ENCODE measurements around the gene PFDN4. TPM values are rescaled to one million over a fixed set of nuclear protein-coding genes. Genes with fewer than 3 reads are reported as not detected.

PFDN4 gene
- total RNA-seq, 2 donors from 2014 or later, result 43.2 to 44.8 TPM

DNA sequence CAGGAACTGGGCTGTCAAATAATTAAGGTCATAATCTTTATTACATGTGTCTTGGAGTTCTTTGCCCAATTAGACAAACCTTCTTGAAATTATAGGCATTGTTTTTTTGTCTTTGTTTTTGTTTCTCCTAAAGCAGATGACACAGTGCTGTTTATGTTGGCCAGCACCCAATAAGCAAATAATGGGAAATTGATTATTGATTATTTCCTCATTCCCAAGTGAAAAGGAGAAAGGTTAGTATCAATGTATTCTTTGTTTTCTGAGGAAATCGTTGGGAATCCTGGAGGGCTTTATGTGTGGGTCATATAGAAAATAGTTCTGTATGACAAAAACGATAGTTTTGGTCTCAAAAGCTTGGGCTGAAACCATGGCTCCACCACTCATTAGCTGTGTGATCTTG is 29.6 kb upstream of the PFDN4 start:
- H3K4me1 ChIP-seq (replicated peaks), result peaks cover under 1% of the 10 kb centered on the region
- H3K9me3 ChIP-seq, result no peaks in the 10 kb centered on the region
- H3K36me3 ChIP-seq, result no peaks in the 10 kb centered on the region
- 74% methylated on average over 2 of the region's 2 CpGs for WGBS
- H3K27me3 ChIP-seq (replicated peaks; ENCODE audit: insufficient read depth), result peaks cover 12% of the 10 kb centered on the region
- no peak overlapping the region for H3K4me3 ChIP-seq
- no peak for DNase-seq (ENCODE audit: low spot score)
- intact Hi-C loops (cut with DNase I), result no loop called here
- TF ChIP-seq POLR2A (IDR thresholded peaks at IDR 0.05) (no peak), POLR2AphosphoS5 (IDR thresholded peaks at IDR 0.05) (no peak)
- TF ChIP-seq, protein P1, sequence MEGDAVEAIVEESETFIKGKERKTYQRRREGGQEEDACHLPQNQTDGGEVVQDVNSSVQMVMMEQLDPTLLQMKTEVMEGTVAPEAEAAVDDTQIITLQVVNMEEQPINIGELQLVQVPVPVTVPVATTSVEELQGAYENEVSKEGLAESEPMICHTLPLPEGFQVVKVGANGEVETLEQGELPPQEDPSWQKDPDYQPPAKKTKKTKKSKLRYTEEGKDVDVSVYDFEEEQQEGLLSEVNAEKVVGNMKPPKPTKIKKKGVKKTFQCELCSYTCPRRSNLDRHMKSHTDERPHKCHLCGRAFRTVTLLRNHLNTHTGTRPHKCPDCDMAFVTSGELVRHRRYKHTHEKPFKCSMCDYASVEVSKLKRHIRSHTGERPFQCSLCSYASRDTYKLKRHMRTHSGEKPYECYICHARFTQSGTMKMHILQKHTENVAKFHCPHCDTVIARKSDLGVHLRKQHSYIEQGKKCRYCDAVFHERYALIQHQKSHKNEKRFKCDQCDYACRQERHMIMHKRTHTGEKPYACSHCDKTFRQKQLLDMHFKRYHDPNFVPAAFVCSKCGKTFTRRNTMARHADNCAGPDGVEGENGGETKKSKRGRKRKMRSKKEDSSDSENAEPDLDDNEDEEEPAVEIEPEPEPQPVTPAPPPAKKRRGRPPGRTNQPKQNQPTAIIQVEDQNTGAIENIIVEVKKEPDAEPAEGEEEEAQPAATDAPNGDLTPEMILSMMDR (IDR thresholded peaks at IDR 0.05), result no peak
- H3K27ac ChIP-seq, result no peak overlapping the region

DNA sequence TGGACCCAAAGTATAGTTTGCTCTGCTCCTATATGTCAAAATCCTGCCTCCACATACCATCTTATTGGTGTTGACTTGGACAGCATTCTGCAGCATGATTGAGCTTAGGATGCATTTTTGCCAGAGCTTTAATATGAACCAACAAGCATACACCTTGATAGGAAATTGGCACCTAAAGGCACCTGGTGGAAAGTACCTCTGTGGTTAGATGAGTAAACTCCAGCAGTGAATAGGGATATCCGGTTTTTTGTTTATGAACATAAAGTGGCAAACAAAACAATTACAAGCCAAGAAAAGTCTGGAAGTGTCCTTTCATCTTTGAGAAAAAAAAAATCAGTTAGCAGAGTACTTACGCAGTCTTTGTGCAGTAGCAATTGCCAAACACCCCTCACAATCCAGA is 27.9 kb upstream of the PFDN4 start:
- no peak for DNase-seq (ENCODE audit: low spot score)
- Histone ChIP-seq H3K9me3 (no peaks in the 10 kb centered on the region), H3K36me3 (no peaks in the 10 kb centered on the region), H3K4me3 (no peak overlapping the region), H3K4me1 (replicated peaks) (no peaks in the 10 kb centered on the region), H3K27me3 (replicated peaks; ENCODE audit: insufficient read depth) (no peaks in the 10 kb centered on the region), H3K27ac (no peak overlapping the region)
- TF ChIP-seq POLR2AphosphoS5 (IDR thresholded peaks at IDR 0.05) (peak; percentile 33), POLR2A (IDR thresholded peaks at IDR 0.05) (no peak)
- 14% methylated on average over 2 of the region's 2 CpGs for WGBS
- intact Hi-C loops (cut with DNase I), result no loop called here

DNA sequence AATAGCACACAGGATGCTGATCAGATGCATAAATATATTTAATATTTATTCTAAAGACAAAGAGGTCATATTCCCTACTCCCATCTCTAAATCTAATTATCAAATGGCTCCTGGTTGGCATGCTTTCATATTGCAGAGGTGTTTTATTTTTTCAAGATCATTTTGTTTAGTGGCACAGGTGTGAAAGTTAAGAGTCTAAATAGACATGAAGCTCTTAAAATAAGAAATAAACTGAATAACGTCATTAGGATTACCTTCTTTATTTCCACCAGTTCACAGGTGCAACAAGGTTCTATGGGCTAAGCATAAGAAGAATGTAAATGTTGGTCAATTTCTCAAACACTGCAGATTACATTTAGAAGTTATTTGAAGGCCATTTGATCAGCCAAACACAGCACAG is 27.0 kb upstream of the PFDN4 start:
- TF ChIP-seq POLR2A (IDR thresholded peaks at IDR 0.05), result no peak
- no peak for TF ChIP-seq POLR2AphosphoS5 (IDR thresholded peaks at IDR 0.05)
- TF ChIP-seq, protein P1 (IDR thresholded peaks at IDR 0.05), result no peak
- Histone ChIP-seq H3K27me3 (replicated peaks; ENCODE audit: insufficient read depth) (no peaks in the 10 kb centered on the region), H3K4me3 (no peak overlapping the region), H3K4me1 (replicated peaks) (no peaks in the 10 kb centered on the region), H3K36me3 (no peaks in the 10 kb centered on the region), H3K27ac (no peak overlapping the region), H3K9me3 (no peaks in the 10 kb centered on the region)
- WGBS, result 79% methylated on average over 1 of the region's 1 CpG
- DNase-seq (ENCODE audit: low spot score), result no peak
- intact Hi-C loops (cut with DNase I), result no loop called here

DNA sequence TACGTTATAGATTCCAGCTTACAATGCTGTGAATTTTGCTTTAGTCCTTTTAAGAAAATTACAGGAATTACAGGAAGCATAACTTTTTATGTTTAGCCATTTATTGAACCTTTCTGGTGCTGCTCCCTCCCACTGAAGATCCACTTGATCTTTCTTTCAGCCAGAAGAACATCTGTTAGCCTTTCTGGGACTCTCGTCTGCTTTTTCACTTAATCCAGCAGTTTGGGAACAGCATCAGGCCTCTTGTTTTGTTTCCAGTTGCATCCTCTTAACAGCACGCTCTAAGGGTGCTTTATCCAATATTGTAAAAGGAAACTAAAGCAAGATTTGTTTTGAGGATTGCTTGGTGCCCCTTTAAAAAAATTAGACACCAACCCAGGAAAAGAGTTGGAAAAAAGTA is 23.8 kb upstream of the PFDN4 start:
- intact Hi-C loops (cut with DNase I), result no loop called here
- H3K27me3 ChIP-seq (replicated peaks; ENCODE audit: insufficient read depth), result no peaks in the 10 kb centered on the region
- no peaks in the 10 kb centered on the region for H3K36me3 ChIP-seq
- H3K9me3 ChIP-seq, result no peaks in the 10 kb centered on the region
- WGBS, result 66% methylated on average over 3 of the region's 3 CpGs
- TF ChIP-seq, protein P1 (IDR thresholded peaks at IDR 0.05), result no peak
- TF ChIP-seq POLR2A (IDR thresholded peaks at IDR 0.05) (no peak), POLR2AphosphoS5 (IDR thresholded peaks at IDR 0.05) (no peak)
- no peaks in the 10 kb centered on the region for H3K4me1 ChIP-seq (replicated peaks)
- H3K4me3 ChIP-seq, result no peak overlapping the region
- no peak overlapping the region for H3K27ac ChIP-seq
- DNase-seq (ENCODE audit: low spot score), result no peak

DNA sequence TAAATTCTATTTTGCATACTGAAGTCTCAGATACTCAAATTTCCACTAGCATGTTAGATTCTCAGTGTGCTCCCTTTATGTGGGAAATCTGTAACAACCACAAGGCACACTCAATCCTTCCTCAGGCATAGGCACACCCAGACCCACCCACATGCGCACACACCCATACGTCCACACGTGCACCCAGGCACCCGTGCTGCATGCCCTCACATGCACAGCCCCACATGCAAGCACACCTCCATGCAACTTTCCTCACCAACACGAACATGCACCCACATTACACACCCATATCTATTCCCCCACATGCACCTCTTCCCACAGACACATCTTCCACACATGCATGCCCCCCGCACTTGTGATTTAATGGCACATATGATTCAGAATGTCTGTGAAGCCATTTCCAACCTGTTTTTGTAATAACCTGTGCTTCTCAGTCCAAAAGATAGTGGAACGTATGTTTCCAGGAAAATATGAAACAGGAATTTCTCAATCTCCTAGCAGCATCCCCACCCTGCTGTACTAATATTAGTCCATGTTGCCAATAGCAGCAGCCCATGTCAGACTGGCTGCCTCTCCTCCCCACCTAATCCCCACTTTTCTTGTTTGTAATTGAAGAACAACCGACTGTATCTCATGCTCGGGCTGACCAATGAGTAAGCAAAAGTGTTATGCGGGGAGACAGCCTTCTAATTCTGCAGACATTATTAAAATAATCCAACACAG is 22.8 kb upstream of the PFDN4 start:
- H3K27ac ChIP-seq, result no peak overlapping the region
- DNase-seq (ENCODE audit: low spot score), result no peak
- no peaks in the 10 kb centered on the region for H3K36me3 ChIP-seq
- no peak overlapping the region for H3K4me3 ChIP-seq
- WGBS, result 68% methylated on average over 10 of the region's 10 CpGs
- no peak for TF ChIP-seq POLR2AphosphoS5 (IDR thresholded peaks at IDR 0.05)
- TF ChIP-seq, protein P1 (IDR thresholded peaks at IDR 0.05), result no peak
- no peak for TF ChIP-seq POLR2A (IDR thresholded peaks at IDR 0.05)
- intact Hi-C loops (cut with DNase I), result no loop called here
- no peaks in the 10 kb centered on the region for H3K27me3 ChIP-seq (replicated peaks; ENCODE audit: insufficient read depth)
- no peaks in the 10 kb centered on the region for H3K9me3 ChIP-seq
- H3K4me1 ChIP-seq (replicated peaks), result no peaks in the 10 kb centered on the region
